ENCODE measurements around the gene SNX27.

GRCh38 chr1:151737479-151737878 is 125.6 kb downstream of the SNX27 start:
- TF ChIP-seq CTCF (conservative IDR thresholded peaks at IDR 0.05 in 1 of 2, IDR thresholded peaks at IDR 0.05 in 1 of 2; ENCODE audit: extremely low read depth in 1 of 2, insufficient read depth in 1 of 2, low read depth in 1 of 2, low read length in 2 of 2), result no peak
- TF ChIP-seq EZH2 (IDR thresholded peaks at IDR 0.05; ENCODE audit: borderline replicate concordance, low read length), result no peak
